Peyer's patch (tissue), 4 donors: ENCODE data around the gene LRRFIP1.

ENCODE experiments used
- CTCF ChIP-seq, 6 experiments: fragments of 450-650 bp in 4 of 6; fragments of 200-600 bp in 2 of 6; sonication (generic) in 1 of 6; IDR thresholded peaks; one replicate each; pipeline ENCODE4 v1.5.1; 2017 to 2019; ENCODE audit warnings: antibody characterized with exemption in 6 of 6, mild to moderate bottlenecking in 3 of 6, moderate library complexity in 1 of 6
- POLR2A ChIP-seq, 2 donors: fragments of 450-650 bp; IDR thresholded peaks; one replicate each; pipeline ENCODE4 v1.5.1; 2017; ENCODE audit warnings: antibody characterized with exemption in 2 of 2, mild to moderate bottlenecking in 2 of 2, moderate library complexity in 2 of 2

- TF ChIP-seq CTCF (IDR thresholded peaks at IDR 0.05) = no peak
- no peak for TF ChIP-seq POLR2A (IDR thresholded peaks at IDR 0.05)
These were observed 80.6 kb downstream of the LRRFIP1 start for GRCh38 chr2:237708065-237708398.
